Mesenchymal stem cell (in vitro differentiated cells and primary cell): ENCODE data around the gene PLEKHG4B.
A peak's percentile ranks its signal among the peaks of the same experiment; 100 is the strongest.
"Not testable (repeated sequence)": the region's sequence is repeated elsewhere in the genome, so short reads cannot be mapped to it uniquely, and the experiment has no call there.

Source experiments
- DNase-seq: peaks from one replicate; pipeline ENCODE4 v3.0.0-alpha.2; 2013
- H2AFZ ChIP-seq: one replicate; pipeline ENCODE4 v1.6.1; 2013; ENCODE audit warnings: low read depth, mild to moderate bottlenecking, control low read depth, inconsistent platforms, low read length, moderate library complexity
- H2AK5ac ChIP-seq: 2 replicates; pipeline ENCODE4 v1.6.1; 2013; ENCODE audit warnings: low read length, moderate library complexity, mild to moderate bottlenecking, inconsistent platforms; ENCODE audit not compliant: severe bottlenecking
- H2BK120ac ChIP-seq: one replicate; pipeline ENCODE4 v1.6.1; 2013; ENCODE audit warnings: low read depth, mild to moderate bottlenecking, inconsistent platforms, low read length, moderate library complexity
- H2BK12ac ChIP-seq, 2 experiments: one replicate each; pipeline ENCODE4 v1.6.1; 2013; ENCODE audit warnings: inconsistent platforms in 2 of 2, low read length in 2 of 2, mild to moderate bottlenecking in 2 of 2, moderate library complexity in 2 of 2, control low read depth in 1 of 2
- H2BK15ac ChIP-seq: one replicate; pipeline ENCODE4 v1.6.1; 2013; ENCODE audit warnings: mild to moderate bottlenecking, low read depth, inconsistent platforms; ENCODE audit not compliant: poor library complexity, severe bottlenecking
- H2BK5ac ChIP-seq: 2 replicates; pipeline ENCODE4 v1.6.1; 2013; ENCODE audit warnings: low read depth, mild to moderate bottlenecking, low read length, control low read depth, inconsistent platforms; ENCODE audit not compliant: poor library complexity, severe bottlenecking
- H3K14ac ChIP-seq, 2 experiments: one replicate each; pipeline ENCODE4 v1.6.1; 2013; ENCODE audit warnings: inconsistent platforms in 2 of 2, low read length in 2 of 2, control low read depth in 1 of 2, mild to moderate bottlenecking in 1 of 2, moderate library complexity in 1 of 2
- H3K18ac ChIP-seq, 2 experiments: one replicate each; pipeline ENCODE4 v1.6.1; 2013; ENCODE audit warnings: inconsistent platforms in 2 of 2, low read length in 2 of 2, control low read depth in 1 of 2, low read depth in 1 of 2, mild to moderate bottlenecking in 1 of 2
- H3K23ac ChIP-seq, 2 experiments: one replicate each; pipeline ENCODE4 v1.6.1; 2013; ENCODE audit warnings: inconsistent platforms in 2 of 2, low read length in 2 of 2, mild to moderate bottlenecking in 2 of 2, moderate library complexity in 2 of 2, control low read depth in 1 of 2
- H3K27ac ChIP-seq: 2 replicates; pipeline ENCODE4 v1.5.1; 2013; ENCODE audit warnings: mild to moderate bottlenecking, moderate library complexity, low read length, control low read depth, inconsistent platforms; ENCODE audit not compliant: poor library complexity, severe bottlenecking
- H3K27me3 ChIP-seq, 2 experiments: 2 replicates each; pipeline versions ENCODE4 v1.6.1 to v1.7.0; 2013; ENCODE audit warnings: low read length in 2 of 2, mild to moderate bottlenecking in 2 of 2, moderate library complexity in 2 of 2, control low read depth in 1 of 2, inconsistent platforms in 1 of 2; ENCODE audit not compliant: control insufficient read depth in 1 of 2, insufficient read depth in 1 of 2
- H3K36me3 ChIP-seq, 2 experiments: 2 replicates each; pipeline versions ENCODE4 v1.6.1 to v1.7.0; 2013; ENCODE audit warnings: low read length in 2 of 2, control low read depth in 1 of 2, inconsistent platforms in 1 of 2, low read depth in 1 of 2, mild to moderate bottlenecking in 1 of 2; ENCODE audit not compliant: insufficient read depth in 2 of 2, control insufficient read depth in 1 of 2
- H3K4ac ChIP-seq, 2 experiments: one replicate each; pipeline ENCODE4 v1.6.1; 2013; ENCODE audit warnings: inconsistent platforms in 2 of 2, low read length in 2 of 2, mild to moderate bottlenecking in 2 of 2, moderate library complexity in 2 of 2, control low read depth in 1 of 2, low read depth in 1 of 2
- H3K4me1 ChIP-seq: 2 replicates; pipeline ENCODE4 v1.6.1; 2013; ENCODE audit warnings: low read depth, low read length, control low read depth; ENCODE audit not compliant: control insufficient read depth, insufficient read depth
- H3K4me2 ChIP-seq: 2 replicates; pipeline ENCODE4 v1.6.1; 2013; ENCODE audit warnings: low read length, mild to moderate bottlenecking, inconsistent platforms; ENCODE audit not compliant: poor library complexity, severe bottlenecking
- H3K4me3 ChIP-seq, 2 experiments: 2 replicates each; pipeline versions ENCODE4 v1.5.1 to v1.7.0; 2013; ENCODE audit warnings: low read length in 2 of 2, mild to moderate bottlenecking in 2 of 2, control low read depth in 1 of 2, low read depth in 1 of 2; ENCODE audit not compliant: insufficient read depth in 1 of 2
- H3K79me1 ChIP-seq: replicated peaks from 2 replicates; pipeline ENCODE4 v1.6.1; 2013; ENCODE audit warnings: mild to moderate bottlenecking, control low read depth, low read length, inconsistent platforms; ENCODE audit not compliant: poor library complexity, severe bottlenecking
- H3K9ac ChIP-seq: 2 replicates; pipeline ENCODE4 v1.7.0; 2013; ENCODE audit warnings: mild to moderate bottlenecking, low read length, moderate library complexity
- H3K9me3 ChIP-seq: 2 replicates; pipeline ENCODE4 v1.7.0; 2013; ENCODE audit warnings: mild to moderate bottlenecking, low read length; ENCODE audit not compliant: control insufficient read depth
- H4K8ac ChIP-seq: one replicate; pipeline ENCODE4 v1.6.1; 2013; ENCODE audit warnings: inconsistent platforms, mild to moderate bottlenecking, low read length, moderate library complexity
- H4K91ac ChIP-seq: one replicate; pipeline ENCODE4 v1.6.1; 2013; ENCODE audit warnings: mild to moderate bottlenecking, low read length, inconsistent platforms
- WGBS: methylation state at CpG from one replicate; pipeline ENCODE4 v1.1.7; 2013; ENCODE audit warnings: mixed read lengths; 5-methylcytosine and 5-hydroxymethylcytosine counted together

PLEKHG4B gene

DNA sequence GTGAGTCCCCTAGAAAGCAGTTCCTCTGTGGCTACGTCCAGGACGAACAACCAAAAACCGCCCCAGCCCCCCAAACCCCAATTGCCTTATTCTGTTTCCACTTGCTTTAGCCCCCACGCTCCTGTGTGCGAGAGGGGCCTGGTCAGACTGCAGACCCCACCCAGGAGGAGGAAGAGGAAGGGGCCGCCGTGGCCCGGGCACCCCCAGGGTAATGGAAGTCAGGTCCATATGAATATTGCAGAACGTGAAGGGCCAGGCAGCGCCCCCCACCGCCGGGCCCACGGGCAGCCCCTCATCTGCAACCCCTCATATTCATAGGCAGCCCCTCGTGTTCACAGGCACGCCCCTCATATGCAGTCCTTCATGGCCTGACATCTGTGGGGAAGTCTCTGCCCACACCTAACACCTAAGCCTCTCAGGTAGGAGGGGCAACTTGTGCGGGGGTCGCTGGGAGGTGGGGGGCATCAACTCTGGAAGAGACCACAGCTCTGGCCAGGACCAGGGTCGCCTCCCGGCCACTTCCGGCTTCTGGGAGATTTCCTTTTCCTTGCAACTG is 37.7 kb upstream of the PLEKHG4B start:
- H3K4me3 ChIP-seq, result peak overlapping the region in 1 of 2 experiments; percentile 62
- H3K23ac ChIP-seq, result no peak overlapping the region
- 29% methylated on average over 19 of the region's 20 CpGs for WGBS
- H2BK12ac ChIP-seq, result no peak overlapping the region
- peaks cover 13% of the 10 kb centered on the region for H3K4me1 ChIP-seq
- H3K79me1 ChIP-seq, result no peaks in the 10 kb centered on the region
- no peaks in the 10 kb centered on the region for H3K36me3 ChIP-seq
- no peak overlapping the region for H3K4ac ChIP-seq
- no peak overlapping the region for H4K8ac ChIP-seq
- no peak overlapping the region for H3K14ac ChIP-seq
- H2BK120ac ChIP-seq, result no peak overlapping the region
- no peaks in the 10 kb centered on the region for H3K9me3 ChIP-seq
- DNase-seq, result no peak
- no peak overlapping the region for H3K9ac ChIP-seq
- H2AK5ac ChIP-seq, result no peak overlapping the region
- peak overlapping the region; percentile 36 for H2AFZ ChIP-seq
- no peak overlapping the region for H2BK15ac ChIP-seq
- no peak overlapping the region for H3K27ac ChIP-seq
- H3K27me3 ChIP-seq, result peaks cover 47 to 60% of the 10 kb centered on the region in 2 experiments
- H3K18ac ChIP-seq, result no peak overlapping the region
- no peak overlapping the region for H2BK5ac ChIP-seq
- H4K91ac ChIP-seq, result no peak overlapping the region
- peak overlapping the region; percentile 94 for H3K4me2 ChIP-seq

GRCh38 chr5:54876-55569 is 36.9 kb upstream of the PLEKHG4B start:
- no peak overlapping the region for H4K8ac ChIP-seq
- no peak overlapping the region for H3K23ac ChIP-seq
- H3K4me2 ChIP-seq, result no peak overlapping the region
- 90% methylated on average over 28 of the region's 28 CpGs for WGBS
- H3K18ac ChIP-seq, result no peak overlapping the region
- no peak overlapping the region for H3K4ac ChIP-seq
- no peak overlapping the region for H3K9ac ChIP-seq
- H3K9me3 ChIP-seq, result no peaks in the 10 kb centered on the region
- DNase-seq, result no peak
- H2BK15ac ChIP-seq, result no peak overlapping the region
- H3K14ac ChIP-seq, result no peak overlapping the region
- peaks cover 46 to 60% of the 10 kb centered on the region in 2 experiments for H3K27me3 ChIP-seq
- no peak overlapping the region for H3K4me3 ChIP-seq
- no peaks in the 10 kb centered on the region for H3K79me1 ChIP-seq
- no peak overlapping the region for H2BK5ac ChIP-seq
- no peak overlapping the region for H4K91ac ChIP-seq
- no peak overlapping the region for H2BK12ac ChIP-seq
- H2AFZ ChIP-seq, result no peak overlapping the region
- no peaks in the 10 kb centered on the region for H3K36me3 ChIP-seq
- no peak overlapping the region for H2AK5ac ChIP-seq
- H2BK120ac ChIP-seq, result no peak overlapping the region
- peaks cover 13% of the 10 kb centered on the region for H3K4me1 ChIP-seq
- no peak overlapping the region for H3K27ac ChIP-seq

- no peak overlapping the region for H3K14ac ChIP-seq
- H2BK120ac ChIP-seq, result no peak overlapping the region
- no peak overlapping the region for H2BK12ac ChIP-seq
- no peak overlapping the region for H3K18ac ChIP-seq
- no peaks in the 10 kb centered on the region for H3K79me1 ChIP-seq
- WGBS, result 78% methylated on average over 9 of the region's 9 CpGs
- no peak overlapping the region for H3K27ac ChIP-seq
- H3K36me3 ChIP-seq, result no peaks in the 10 kb centered on the region
- H4K91ac ChIP-seq, result no peak overlapping the region
- peaks cover 13% of the 10 kb centered on the region for H3K4me1 ChIP-seq
- peaks cover 42 to 52% of the 10 kb centered on the region in 2 experiments for H3K27me3 ChIP-seq
- H3K4ac ChIP-seq, result no peak overlapping the region
- H3K4me2 ChIP-seq, result no peak overlapping the region
- no peak overlapping the region for H4K8ac ChIP-seq
- DNase-seq, result peak; percentile 42
- H3K23ac ChIP-seq, result no peak overlapping the region
- no peaks in the 10 kb centered on the region for H3K9me3 ChIP-seq
- no peak overlapping the region for H2BK5ac ChIP-seq
- H2AK5ac ChIP-seq, result no peak overlapping the region
- no peak overlapping the region for H2BK15ac ChIP-seq
- no peak overlapping the region for H3K9ac ChIP-seq
- no peak overlapping the region for H3K4me3 ChIP-seq
- H2AFZ ChIP-seq, result no peak overlapping the region
Observed at GRCh38 chr5:56561-57290, 35.2 kb upstream of the PLEKHG4B start.

DNA sequence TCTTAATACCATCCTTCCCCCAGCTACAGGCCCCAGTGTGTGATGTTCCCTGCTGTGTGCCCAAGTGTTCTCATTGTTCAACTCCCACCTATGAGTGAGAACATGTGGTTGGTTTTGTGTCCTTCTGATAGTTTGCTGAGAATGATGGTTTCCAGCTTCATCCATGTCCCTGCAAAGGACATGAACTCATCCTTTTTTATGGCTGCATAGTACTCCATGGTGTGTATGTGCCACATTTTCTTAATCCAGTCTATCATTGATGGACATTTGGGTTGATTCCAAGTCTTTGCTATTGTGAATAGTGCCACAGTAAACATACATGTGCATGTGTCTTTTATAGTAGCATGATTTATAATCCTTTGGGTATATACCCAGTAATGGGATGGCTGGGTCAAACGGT is 31.7 kb upstream of the PLEKHG4B start:
- H2AFZ ChIP-seq, H3K36me3 ChIP-seq, H3K9ac ChIP-seq: not testable (repeated sequence)

More for the DNA sequence above, 31.7 kb upstream of the PLEKHG4B start:
- not testable (repeated sequence) for H2AK5ac ChIP-seq, H3K4me3 ChIP-seq, H3K4me1 ChIP-seq, H3K9me3 ChIP-seq, H3K23ac ChIP-seq, H2BK15ac ChIP-seq, H2BK120ac ChIP-seq, H4K8ac ChIP-seq, H3K79me1 ChIP-seq, H2BK12ac ChIP-seq, H4K91ac ChIP-seq, H3K4ac ChIP-seq, H3K27ac ChIP-seq, H3K14ac ChIP-seq, H3K18ac ChIP-seq, DNase-seq, H2BK5ac ChIP-seq, H3K4me2 ChIP-seq
- 20% methylated on average over 1 of the region's 1 CpG for WGBS
- peaks cover 21 to 22% of the 10 kb centered on the region in 2 experiments for H3K27me3 ChIP-seq
